GM10248 (cell line): ENCODE results near the gene CCR5.

ENCODE experiments used
- CTCF ChIA-PET: fragments of 300-600 bp; sonication (Branson Sonifier 250); formaldehyde crosslinking; extraction: SDS; loops from one replicate; lab custom pipeline; 2021; ENCODE audit warnings: antibody characterized with exemption; lab: Yijun Ruan, JAX
- POLR2A ChIA-PET: fragments of 350-650 bp; sonication (Branson Sonifier 250); formaldehyde crosslinking; extraction: SDS; loops from one replicate; lab custom pipeline; 2020; ENCODE audit warnings: antibody characterized with exemption; lab: Yijun Ruan, JAX
- DNase-seq: peaks from one replicate; pipeline ENCODE4 v3.0.0; 2012; ENCODE audit errors: extremely low spot score
- CTCF ChIP-seq: IDR thresholded peaks from 2 replicates; pipeline ENCODE4 v1.5.1; 2012; ENCODE audit warnings: mild to moderate bottlenecking, low read depth; ENCODE audit errors: extremely low read depth, missing control alignments, control extremely low read depth

Gene CCR5

GRCh38 chr3:46356276-46356675 is 14.5 kb upstream of the CCR5 start:
- no peak for TF ChIP-seq CTCF
- CTCF ChIA-PET: no interaction called here
- no peak for DNase-seq
- POLR2A ChIA-PET: no interaction called here

- CTCF ChIA-PET: no interaction called here
- POLR2A ChIA-PET: no interaction called here
- no peak for DNase-seq
- TF ChIP-seq CTCF: no peak
Measured at GRCh38 chr3:46356909-46357308, 13.8 kb upstream of the CCR5 start.

GRCh38 chr3:46358466-46358865 is 12.3 kb upstream of the CCR5 start:
- CTCF ChIA-PET: interaction anchor here (3.4 kb wide), 1 partner anchor 11 kb away, joined by 21 read pairs; the partner anchor contains the start of gene CCR5
- DNase-seq: no peak
- no peak for TF ChIP-seq CTCF
- POLR2A ChIA-PET: no interaction called here

- POLR2A ChIA-PET: interaction anchor here (1.0 kb wide), 1 partner anchor 10 kb away, joined by 4 read pairs; no protein-coding TSS in a partner anchor
- CTCF ChIA-PET: interaction anchor here (0.9 to 3.4 kb wide), 5 partner anchors 9 to 152 kb away, joined by 3 to 21 read pairs (median 4); partner anchors contain the start of genes CCR1 and CCR5
- no peak for TF ChIP-seq CTCF
- DNase-seq: no peak
Measured at GRCh38 chr3:46359733-46360493, 10.8 kb upstream of the CCR5 start.

GRCh38 chr3:46360907-46361306 is 9.8 kb upstream of the CCR5 start:
- TF ChIP-seq CTCF: no peak
- POLR2A ChIA-PET: no interaction called here
- CTCF ChIA-PET: interaction anchor here (1.4 to 3.4 kb wide), 2 partner anchors 8 to 85 kb away, joined by 8 to 21 read pairs; partner anchors contain the start of gene CCR5
- no peak for DNase-seq

- no peak for TF ChIP-seq CTCF
- ChIA-PET CTCF (interaction anchor here (1.3 to 3.4 kb wide), 2 partner anchors 8 to 285 kb away, joined by 3 to 21 read pairs; partner anchors contain the start of gene CCR5), POLR2A (no interaction called here)
- no peak for DNase-seq
Measured at GRCh38 chr3:46361408-46362283, 9.1 kb upstream of the CCR5 start.
